H1 (cell line): Measurements from ENCODE around the gene AEBP1. TPM values are rescaled to one million over a fixed set of nuclear protein-coding genes. Genes with fewer than 3 reads are reported as not detected.

Source experiments
- CTCF ChIA-PET: fragments of 300-600 bp; sonication (Branson Sonifier 250); formaldehyde crosslinking; loops from one replicate; lab custom pipeline; 2021; ENCODE audit not compliant: partially characterized antibody; lab: Charles Lee
- POLR2A ChIA-PET: fragments of 300-600 bp; sonication (Branson Sonifier 250); formaldehyde crosslinking; loops from one replicate; lab custom pipeline; 2021; ENCODE audit warnings: inconsistent platforms; ENCODE audit not compliant: partially characterized antibody; lab: Charles Lee
- DNase-seq, 2 experiments: peaks; one replicate each; pipeline versions ENCODE4 v3.0.0 to v3.0.0-alpha.2; 2010 to 2022; ENCODE audit warnings: low spot score in 2 of 2, low read depth in 1 of 2, mixed read lengths in 1 of 2
- FAIRE-seq: peaks from 2 replicates; lab custom pipeline; 2011; peaks lifted over from hg19 to GRCh38; lab: Jason Lieb, UNC
- H2AFZ ChIP-seq: 2 replicates; pipeline ENCODE4 v1.8.1; 2012; ENCODE audit warnings: low read length, inconsistent platforms
- H2AK5ac ChIP-seq: 2 replicates; pipeline ENCODE4 v1.6.1; 2013; ENCODE audit warnings: low read depth, low read length
- H2BK120ac ChIP-seq: replicated peaks from 2 replicates; pipeline ENCODE3; 2013; ENCODE audit warnings: low read depth, low read length, inconsistent platforms
- H2BK12ac ChIP-seq: 2 replicates; pipeline ENCODE4 v1.6.1; 2013; ENCODE audit warnings: low read depth, low read length
- H2BK15ac ChIP-seq: 2 replicates; pipeline ENCODE4 v1.6.1; 2013; ENCODE audit warnings: low read length
- H2BK20ac ChIP-seq: 2 replicates; pipeline ENCODE4 v1.6.1; 2013; ENCODE audit warnings: low read length
- H2BK5ac ChIP-seq: 2 replicates; pipeline ENCODE4 v1.6.1; 2013; ENCODE audit warnings: low read depth, low read length
- H3K14ac ChIP-seq: 2 replicates; pipeline ENCODE4 v1.6.1; 2013; ENCODE audit warnings: inconsistent platforms; ENCODE audit not compliant: insufficient read length
- H3K18ac ChIP-seq: 2 replicates; pipeline ENCODE4 v1.6.1; 2013; ENCODE audit warnings: low read length; ENCODE audit errors: extremely low read depth
- H3K23ac ChIP-seq: 2 replicates; pipeline ENCODE4 v1.6.1; 2013; ENCODE audit warnings: inconsistent platforms; ENCODE audit not compliant: insufficient read length
- H3K23me2 ChIP-seq: 2 replicates; pipeline ENCODE4 v1.6.1; 2013; ENCODE audit warnings: low read depth, low read length
- H3K27ac ChIP-seq: 2 replicates; pipeline ENCODE4 v1.6.1; 2011; ENCODE audit warnings: low read depth, low read length, inconsistent platforms
- H3K27me3 ChIP-seq, 4 experiments: replicated peaks in 1 of 4; 1 replicate in 1 of 4; 2 replicates in 3 of 4; pipeline versions ENCODE4 v1.6.1 to v1.8.1; 2011 to 2013; ENCODE audit warnings: low read length in 3 of 4, mild to moderate bottlenecking in 3 of 4, inconsistent platforms in 2 of 4, mixed read lengths in 2 of 4, moderate library complexity in 1 of 4; ENCODE audit not compliant: control insufficient read depth in 3 of 4, insufficient read depth in 3 of 4; ENCODE audit errors: extremely low read depth in 1 of 4
- H3K36me3 ChIP-seq, 4 experiments: 2 replicates each; pipeline versions ENCODE4 v1.6.1 to v1.8.1; 2011 to 2013; ENCODE audit warnings: mild to moderate bottlenecking in 4 of 4, low read length in 3 of 4, moderate library complexity in 2 of 4, control low read depth in 1 of 4, inconsistent platforms in 1 of 4; ENCODE audit not compliant: insufficient read depth in 4 of 4, control insufficient read depth in 2 of 4
- H3K4ac ChIP-seq: replicated peaks from 2 replicates; pipeline ENCODE3; 2013; ENCODE audit warnings: low read length, low read depth, mixed read lengths, inconsistent platforms; ENCODE audit not compliant: insufficient read length
- H3K4me1 ChIP-seq, 4 experiments: replicated peaks in 1 of 4; 1 replicate in 1 of 4; 2 replicates in 3 of 4; pipeline versions ENCODE4 v1.6.1 to v1.8.1; 2011 to 2013; ENCODE audit warnings: low read length in 3 of 4, inconsistent platforms in 2 of 4, mixed read lengths in 1 of 4; ENCODE audit not compliant: insufficient read depth in 4 of 4, control insufficient read depth in 3 of 4
- H3K4me2 ChIP-seq, 2 experiments: 2 replicates each; pipeline versions ENCODE4 v1.6.1 to v1.8.1; 2011 to 2013; ENCODE audit warnings: low read depth in 2 of 2, low read length in 2 of 2, control low read depth in 1 of 2, inconsistent platforms in 1 of 2, mild to moderate bottlenecking in 1 of 2; ENCODE audit not compliant: insufficient read depth in 1 of 2
- H3K4me3 ChIP-seq, 4 experiments: fragments of 200-600, 300-600 bp in 1 of 4; sonication (generic), shearing (Covaris generic), sonication (Bioruptor Twin) in 1 of 4; 2 replicates each; pipeline versions ENCODE4 v1.5.1 to v1.8.1; 2011 to 2016; ENCODE audit warnings: low read length in 4 of 4, low read depth in 3 of 4, control low read depth in 2 of 4, inconsistent platforms in 2 of 4, mild to moderate bottlenecking in 2 of 4, mixed read lengths in 1 of 4, moderate library complexity in 1 of 4; ENCODE audit not compliant: insufficient read depth in 2 of 4; ENCODE audit errors: extremely low read depth in 1 of 4
- H3K56ac ChIP-seq: replicated peaks from 2 replicates; pipeline ENCODE3; 2013; ENCODE audit warnings: low read depth, mild to moderate bottlenecking, mixed read lengths, low read length, inconsistent platforms; ENCODE audit not compliant: insufficient read length
- H3K79me1 ChIP-seq: 2 replicates; pipeline ENCODE4 v1.6.1; 2013; ENCODE audit warnings: low read depth, low read length, control low read depth
- H3K79me2 ChIP-seq, 2 experiments: 2 replicates each; pipeline versions ENCODE4 v1.6.1 to v1.8.1; 2012 to 2013; ENCODE audit warnings: low read length in 2 of 2, mild to moderate bottlenecking in 2 of 2, inconsistent platforms in 1 of 2; ENCODE audit not compliant: insufficient read depth in 2 of 2, control insufficient read depth in 1 of 2
- H3K9ac ChIP-seq, 4 experiments: replicated peaks in 1 of 4; 1 replicate in 1 of 4; 2 replicates in 3 of 4; pipeline versions ENCODE4 v1.6.1 to v1.8.1; 2011 to 2013; ENCODE audit warnings: low read depth in 3 of 4, low read length in 3 of 4, control low read depth in 2 of 4, mild to moderate bottlenecking in 2 of 4, moderate library complexity in 2 of 4, inconsistent platforms in 1 of 4; ENCODE audit errors: extremely low read depth in 1 of 4
- H3K9me3 ChIP-seq, 2 experiments: 2 replicates each; pipeline versions ENCODE4 v1.6.1 to v1.8.1; 2012 to 2013; ENCODE audit warnings: mild to moderate bottlenecking in 2 of 2, moderate library complexity in 2 of 2, control low read depth in 1 of 2, inconsistent platforms in 1 of 2, low read depth in 1 of 2, low read length in 1 of 2, mixed read lengths in 1 of 2; ENCODE audit not compliant: insufficient read depth in 2 of 2
- H4K20me1 ChIP-seq, 2 experiments: replicated peaks in 1 of 2; 2 replicates each; pipeline versions ENCODE3 to v1.8.1; 2011 to 2013; ENCODE audit warnings: inconsistent platforms in 2 of 2, low read length in 2 of 2, mild to moderate bottlenecking in 1 of 2; ENCODE audit not compliant: insufficient read depth in 2 of 2, control insufficient read depth in 1 of 2
- H4K5ac ChIP-seq: 2 replicates; pipeline ENCODE4 v1.6.1; 2013; ENCODE audit warnings: low read length, low read depth, mixed read lengths, inconsistent platforms; ENCODE audit not compliant: insufficient read length
- H4K8ac ChIP-seq: 2 replicates; pipeline ENCODE4 v1.8.0; 2013; ENCODE audit warnings: mild to moderate bottlenecking, moderate library complexity, low read length, inconsistent platforms; ENCODE audit not compliant: insufficient read depth; ENCODE audit errors: extremely low read depth
- H4K91ac ChIP-seq: replicated peaks from 2 replicates; pipeline ENCODE3; 2013; ENCODE audit warnings: low read length, mixed read lengths, inconsistent platforms; ENCODE audit not compliant: insufficient read length
- BACH1 ChIP-seq: IDR thresholded peaks from 2 replicates; pipeline ENCODE4 v1.6.1; 2012; ENCODE audit warnings: low read length, improper control_type of control experiment
- GABPA ChIP-seq: IDR thresholded peaks from 2 replicates; pipeline ENCODE4 v1.6.1; 2011; ENCODE audit warnings: mild to moderate bottlenecking, low read length, moderate library complexity, borderline replicate concordance; ENCODE audit not compliant: insufficient read depth
- PHF8 ChIP-seq: fragments of 200-600 bp; sonication (generic); conservative IDR thresholded peaks from 2 replicates; pipeline ENCODE4 v1.7.1; 2012; ENCODE audit warnings: low read depth, mild to moderate bottlenecking, inconsistent platforms, low read length, moderate library complexity
- SIN3A ChIP-seq, 2 experiments: IDR thresholded peaks in 1 of 2; conservative IDR thresholded peaks in 1 of 2; 2 replicates each; pipeline ENCODE4 v1.6.1; 2011 to 2012; ENCODE audit warnings: low read length in 2 of 2, improper control_type of control experiment in 1 of 2, low read depth in 1 of 2, mild to moderate bottlenecking in 1 of 2
- SP4 ChIP-seq: IDR thresholded peaks from 2 replicates; pipeline ENCODE4 v1.6.1; 2012; ENCODE audit warnings: low read length, inconsistent platforms
- TAF1 ChIP-seq: IDR thresholded peaks from 2 replicates; pipeline ENCODE4 v1.6.1; 2011; ENCODE audit warnings: mild to moderate bottlenecking, low read depth, low read length
- TAF7 ChIP-seq: optimal IDR thresholded peaks from 2 replicates; pipeline ENCODE3; 2011; ENCODE audit warnings: low read depth, mild to moderate bottlenecking, inconsistent platforms, low read length, moderate library complexity, borderline replicate concordance
- WGBS, 2 experiments: shearing (Covaris generic) in 1 of 2; methylation state at CpG; one replicate each; pipeline versions ENCODE4 v1.1.6 to v1.1.7; 2013 to 2015; ENCODE audit warnings: low lambda C conversion rate in 2 of 2, mixed read lengths in 2 of 2, inconsistent platforms in 1 of 2, low coverage in 1 of 2, missing lambda C conversion rate in 1 of 2; ENCODE audit not compliant: insufficient replicate concordance in 2 of 2, insufficient coverage in 1 of 2, insufficient read length in 1 of 2; ENCODE audit errors: extremely low coverage in 1 of 2, missing lambda C conversion rate in 1 of 2; 5-methylcytosine and 5-hydroxymethylcytosine counted together
- polyA plus RNA-seq, 7 experiments: library from polyadenylated mRNA; depleted of rRNA in 3 of 7; stranded (reverse) in 5 of 7; unstranded in 2 of 7; fragments of >200 nt in 5 of 7; fragments of 200-250 nt in 2 of 7; gene quantifications; 1 replicate in 5 of 7; 2 replicates in 1 of 7; 4 replicates in 1 of 7; pipeline versions ENCODE4 v1.2.1 to v1.2.3, GENCODE V29; 2011 to 2013; ENCODE audit warnings: missing spikeins in 2 of 7, mixed read lengths in 2 of 7
- total RNA-seq: library from RNA; stranded (reverse); fragmentation: NEBNext Ultra II Directional; extraction: Animal tissue kit (Norgen Biotek cat#: 25700); gene quantifications from 2 replicates; pipeline ENCODE4 v1.2.1, GENCODE V29; 2021
- TF ChIP-seq, protein P1 (sequence below): IDR thresholded peaks from 2 replicates; pipeline ENCODE4 v1.6.1; 2012; ENCODE audit warnings: inconsistent platforms
- TF ChIP-seq, protein P2 (sequence below): IDR thresholded peaks from 2 replicates; pipeline ENCODE4 v1.6.1; 2012; ENCODE audit warnings: low read length, inconsistent platforms

AEBP1 gene
- total and polyA plus RNA-seq, 2 of the 8 experiments (the other 6 are each of a cell fraction or from before 2014, with no cell fraction given): 10.4 to 41.2 TPM

- Histone ChIP-seq H3K79me1 (no peaks in the 10 kb centered on the region), H3K4ac (no peak overlapping the region), H2BK12ac (no peak overlapping the region), H3K4me2 (peak overlapping the region; percentile 42 to 73; a peak in 3 of 4 replicates), H3K27me3 (no peaks in the 10 kb centered on the region; a peak in 2 of 7 replicates), H2AFZ (0 out of 2 replicates have a peak overlapping the region, but pooled peaks have one; percentile 0), H3K4me1 (no peaks in the 10 kb centered on the region; a peak in 1 of 7 replicates), H4K91ac (no peak overlapping the region), H3K9ac (peak overlapping the region in 2 of 4 experiments; percentile 36 to 37; a peak in 3 of 7 replicates), H3K23ac (no peak overlapping the region), H3K14ac (no peak overlapping the region), H4K5ac (no peak overlapping the region), H2BK120ac (no peak overlapping the region), H2AK5ac (no peak overlapping the region), H2BK15ac (no peak overlapping the region), H4K8ac (no peak overlapping the region), H3K4me3 (peak overlapping the region; percentile 42 to 70 (median 50)), H3K56ac (peak overlapping the region; percentile 64), H3K36me3 (peaks cover 5 to 12% (median 9%) of the 10 kb centered on the region in 4 experiments; a peak in 7 of 8 replicates), H3K23me2 (peaks cover 4% of the 10 kb centered on the region; the same call in 1 of the 2 replicates), H2BK20ac (no peak overlapping the region), H3K18ac (peak overlapping the region; percentile 99), H2BK5ac (no peak overlapping the region), H3K9me3 (no peaks in the 10 kb centered on the region), H4K20me1 (peaks cover 0 to 2% of the 10 kb centered on the region in 2 experiments), H3K27ac (no peak overlapping the region), H3K79me2 (no peaks in the 10 kb centered on the region)
- ChIA-PET CTCF (no interaction called here), POLR2A (no interaction called here)
- 1% methylated on average over 14 of the region's 54 CpGs; no CpG with 5 or more reads in 1 of the 2 experiments for WGBS, 2 experiments
- FAIRE-seq: no peak
- peak; percentile 94 to 95 for DNase-seq
- TF ChIP-seq, protein P1, sequence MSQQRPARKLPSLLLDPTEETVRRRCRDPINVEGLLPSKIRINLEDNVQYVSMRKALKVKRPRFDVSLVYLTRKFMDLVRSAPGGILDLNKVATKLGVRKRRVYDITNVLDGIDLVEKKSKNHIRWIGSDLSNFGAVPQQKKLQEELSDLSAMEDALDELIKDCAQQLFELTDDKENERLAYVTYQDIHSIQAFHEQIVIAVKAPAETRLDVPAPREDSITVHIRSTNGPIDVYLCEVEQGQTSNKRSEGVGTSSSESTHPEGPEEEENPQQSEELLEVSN: peak; percentile 40; the same call in 1 of the 2 replicates
- TF ChIP-seq, protein P2, sequence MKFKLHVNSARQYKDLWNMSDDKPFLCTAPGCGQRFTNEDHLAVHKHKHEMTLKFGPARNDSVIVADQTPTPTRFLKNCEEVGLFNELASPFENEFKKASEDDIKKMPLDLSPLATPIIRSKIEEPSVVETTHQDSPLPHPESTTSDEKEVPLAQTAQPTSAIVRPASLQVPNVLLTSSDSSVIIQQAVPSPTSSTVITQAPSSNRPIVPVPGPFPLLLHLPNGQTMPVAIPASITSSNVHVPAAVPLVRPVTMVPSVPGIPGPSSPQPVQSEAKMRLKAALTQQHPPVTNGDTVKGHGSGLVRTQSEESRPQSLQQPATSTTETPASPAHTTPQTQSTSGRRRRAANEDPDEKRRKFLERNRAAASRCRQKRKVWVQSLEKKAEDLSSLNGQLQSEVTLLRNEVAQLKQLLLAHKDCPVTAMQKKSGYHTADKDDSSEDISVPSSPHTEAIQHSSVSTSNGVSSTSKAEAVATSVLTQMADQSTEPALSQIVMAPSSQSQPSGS: no peak
- TF ChIP-seq TAF7 (peak; percentile 32), PHF8 (peak; percentile 49; the same call in 1 of the 2 replicates), BACH1 (peak; percentile 73), SIN3A (conservative IDR thresholded peaks at IDR 0.05 in 1 of 2, IDR thresholded peaks at IDR 0.05 in 1 of 2; ENCODE audit: low read depth in 1 of 2, low read length in 2 of 2) (no peak), TAF1 (no peak; the same call in 1 of the 2 replicates), SP4 (no peak; the same call in 1 of the 2 replicates), GABPA (no peak)
Measured at GRCh38 chr7:44082541-44083207, 21.5 kb upstream of the AEBP1 start.
